HuH-7.5 (cell line): ENCODE measurements around the gene ZNF496.
"Not testable (repeated sequence)": the region's sequence is repeated elsewhere in the genome, so short reads cannot be mapped to it uniquely, and the experiment has no call there.

ENCODE experiments used
- DNase-seq: peaks from one replicate; pipeline ENCODE4 v3.0.0; 2011; ENCODE audit warnings: low spot score

ZNF496 gene

GRCh38 chr1:247291833-247292561 is 39.7 kb downstream of the ZNF496 start:
- no peak for DNase-seq

- no peak for DNase-seq
These were observed 40.5 kb downstream of the ZNF496 start for GRCh38 chr1:247291161-247291560.

DNA sequence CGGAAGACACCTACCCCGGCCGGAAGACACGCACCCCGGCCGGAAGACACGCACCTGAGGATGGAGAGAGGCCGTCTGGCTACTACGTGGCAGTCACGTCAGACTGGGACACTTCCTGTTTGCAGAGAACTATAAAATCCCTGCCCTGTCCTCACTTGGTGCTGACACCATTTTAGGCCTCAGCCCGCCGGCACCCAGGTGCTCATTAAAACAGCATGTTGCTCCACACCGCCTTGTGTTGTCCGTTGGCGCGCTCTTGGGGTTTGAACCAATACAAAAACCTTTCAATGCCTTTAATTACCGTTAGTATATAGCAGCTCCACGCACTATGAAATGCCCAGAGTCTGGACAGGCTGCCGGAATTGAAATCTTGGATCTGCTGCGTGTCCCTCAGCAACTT is 41.1 kb downstream of the ZNF496 start:
- no peak for DNase-seq

DNA sequence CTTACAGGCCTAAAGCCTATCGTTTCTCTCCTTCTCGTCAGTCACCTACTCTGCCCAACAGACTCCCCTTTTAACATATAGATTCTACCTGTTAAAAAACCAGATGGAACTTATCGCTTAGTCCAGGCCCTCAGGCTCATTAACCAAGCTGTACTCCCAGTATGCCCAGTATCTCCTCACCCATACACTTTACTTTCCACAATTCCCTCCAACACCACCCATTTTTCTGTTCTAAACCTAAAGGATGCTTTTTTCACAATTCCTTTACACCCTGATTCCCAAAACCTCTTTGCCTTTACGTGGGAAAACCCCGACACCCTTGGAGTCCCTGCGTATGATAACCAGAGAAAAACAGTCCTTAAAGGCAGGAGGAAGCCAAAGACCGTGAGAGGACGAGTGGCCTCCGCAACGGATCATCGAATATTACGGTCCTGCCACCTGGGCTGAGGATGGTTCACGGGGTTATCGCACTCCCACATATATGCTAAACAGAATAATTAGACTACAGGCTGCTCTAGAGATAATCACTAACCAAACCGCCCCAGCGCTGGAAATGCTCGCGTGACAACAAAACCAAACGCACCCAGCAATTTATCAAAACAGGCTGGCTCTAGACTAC is 42.3 kb downstream of the ZNF496 start:
- not testable (repeated sequence) for DNase-seq

GRCh38 chr1:247288341-247288740 is 43.3 kb downstream of the ZNF496 start:
- DNase-seq = no peak

DNA sequence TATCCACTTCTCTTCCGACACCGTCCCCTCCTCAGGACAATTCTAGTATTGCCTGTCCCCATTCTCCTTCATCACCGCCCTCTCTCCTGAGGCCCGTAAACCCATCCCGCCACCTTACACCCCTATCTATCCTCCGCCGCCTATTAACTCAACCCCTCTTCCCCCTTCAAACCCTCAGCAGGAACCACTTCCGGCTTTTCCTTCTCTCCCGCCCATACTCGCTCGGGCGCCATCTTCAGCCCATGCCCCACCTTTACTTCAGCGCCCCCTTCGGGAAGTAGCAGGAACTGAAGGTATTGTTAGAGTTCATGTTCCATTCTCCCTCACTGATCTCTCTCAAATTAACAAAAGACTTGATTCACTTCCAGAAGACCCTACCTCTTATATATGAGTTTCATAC is 44.2 kb downstream of the ZNF496 start:
- no peak for DNase-seq

DNA sequence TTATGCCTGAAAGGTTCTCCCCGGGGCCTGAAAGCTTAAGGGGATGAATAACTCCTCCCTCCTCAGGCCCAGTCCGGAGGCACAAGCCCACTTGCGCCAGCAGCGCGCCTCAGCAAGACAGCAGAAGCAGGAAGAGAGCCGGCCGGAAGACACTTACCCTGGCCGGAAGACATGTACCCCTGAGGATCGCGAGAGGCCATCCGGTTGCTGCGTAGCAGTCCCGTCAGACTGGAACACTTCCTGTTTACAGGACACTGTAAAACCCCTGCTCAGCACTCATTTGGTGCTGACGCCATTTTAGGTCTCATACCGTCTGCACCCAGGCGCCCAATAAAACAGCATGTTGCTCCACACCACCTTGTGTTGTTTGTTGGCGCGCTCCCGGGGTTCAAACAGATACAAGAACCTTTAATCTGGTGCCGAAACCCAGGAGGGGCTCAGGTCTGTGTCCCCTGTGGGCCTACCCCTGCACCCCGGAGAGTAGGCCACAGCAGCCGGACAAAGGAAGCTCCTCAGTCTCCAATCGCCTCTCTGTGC is 45.5 kb downstream of the ZNF496 start:
- DNase-seq = no peak

- DNase-seq = no peak
These were observed 50.6 kb downstream of the ZNF496 start for GRCh38 chr1:247281001-247281574.

- DNase-seq = no peak
These were observed 54.5 kb downstream of the ZNF496 start for GRCh38 chr1:247277191-247277590.

GRCh38 chr1:247274605-247275256 is 56.9 kb downstream of the ZNF496 start:
- DNase-seq = no peak

DNA sequence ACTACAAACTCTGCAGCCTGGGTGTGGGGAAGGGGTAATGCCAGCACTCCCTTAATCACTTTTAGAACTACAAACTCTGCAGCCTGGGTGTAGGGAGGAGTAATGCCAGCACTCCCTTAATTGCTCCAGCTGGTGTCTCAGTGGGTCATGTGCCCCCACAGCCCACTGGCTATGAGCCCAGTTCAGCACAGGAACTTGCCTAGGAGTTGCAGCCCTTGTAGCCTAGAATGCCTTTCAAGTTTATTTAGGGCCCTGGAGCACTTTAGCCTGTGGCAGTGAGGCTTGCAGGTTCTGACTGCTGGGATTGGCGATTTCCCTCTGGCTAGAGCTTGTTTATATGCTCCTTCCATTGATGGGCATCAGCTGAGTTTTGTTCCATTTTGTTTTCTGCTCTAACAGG is 58.7 kb downstream of the ZNF496 start:
- DNase-seq = no peak

DNA sequence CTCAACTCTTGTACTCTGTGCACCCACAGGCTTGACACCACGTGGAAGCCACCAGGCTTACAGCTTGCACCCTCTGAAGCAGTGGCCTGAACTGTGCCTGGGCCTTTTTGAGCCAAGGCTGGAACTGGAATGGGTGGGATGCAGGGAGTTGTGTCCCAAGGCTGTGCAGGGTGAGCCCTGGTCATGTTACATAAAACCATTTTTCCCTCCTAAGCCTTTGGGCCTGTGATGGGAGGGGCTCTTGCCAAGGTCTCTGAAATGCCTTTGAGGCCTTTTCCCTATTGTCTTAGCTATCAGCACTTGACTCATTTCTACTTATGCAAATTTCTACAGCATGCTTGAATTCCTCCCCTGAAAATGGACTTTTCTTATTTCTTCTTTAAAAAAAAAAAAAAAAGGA is 61.7 kb downstream of the ZNF496 start:
- no peak for DNase-seq

DNA sequence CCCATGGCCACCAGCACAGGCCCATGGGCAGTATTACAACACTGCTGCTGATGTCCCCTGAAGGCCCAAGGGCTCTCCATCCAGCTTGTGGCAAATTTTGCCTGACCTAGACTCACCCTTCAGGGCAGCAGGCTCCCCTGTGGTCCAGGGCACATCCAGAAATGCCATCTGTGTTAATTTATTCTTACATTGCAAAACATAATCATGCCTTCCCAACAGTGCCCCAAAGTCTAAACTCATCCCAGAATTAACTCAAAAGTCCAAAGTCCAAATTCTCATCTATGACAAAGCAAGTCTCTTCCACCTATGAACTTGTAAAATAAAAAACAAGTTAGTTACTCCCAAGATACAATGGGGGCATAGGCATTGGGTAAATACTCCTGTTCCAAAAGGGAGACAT is 62.5 kb downstream of the ZNF496 start:
- DNase-seq = no peak

GRCh38 chr1:247268390-247269045 is 63.1 kb downstream of the ZNF496 start:
- no peak for DNase-seq

GRCh38 chr1:247266053-247266452 is 65.6 kb downstream of the ZNF496 start:
- no peak for DNase-seq

- DNase-seq = not testable (repeated sequence)
These were observed 75.9 kb downstream of the ZNF496 start, which contains the start of gene VN1R5 for GRCh38 chr1:247255772-247256171. Gene VN1R5 (plus strand): TSS chr1:247256072.

GRCh38 chr1:247247568-247247967 is 84.1 kb downstream of the ZNF496 start:
- DNase-seq = no peak
